ENCODE measurements around the gene ZCCHC2. TPM values are rescaled to one million over a fixed set of nuclear protein-coding genes. Genes with fewer than 3 reads are reported as not detected.

The ZCCHC2 gene
- total RNA-seq, 1 experiment from 2014 or later, result 12.4 TPM

- no peak overlapping the region for H4K91ac ChIP-seq (ENCODE audit: insufficient read length, low read depth, low read length)
- no peaks in the 10 kb centered on the region for H3K23me2 ChIP-seq (ENCODE audit: insufficient read length, low read depth, low read length, poor library complexity, severe bottlenecking)
- H2BK12ac ChIP-seq (ENCODE audit: insufficient read length, low read depth, low read length), result no peak overlapping the region
- no peaks in the 10 kb centered on the region for H3K9me3 ChIP-seq (ENCODE audit: control insufficient read depth, low read depth, low read length)
- H3K4me2 ChIP-seq (ENCODE audit: insufficient read depth, insufficient read length, low read length), result no peak overlapping the region
- Mint-ChIP-seq H3K4me3 (no peak overlapping the region), H3K9me3 (no peaks in the 10 kb centered on the region), H3K27me3 (ENCODE audit: low read depth) (no peaks in the 10 kb centered on the region), H3K36me3 (ENCODE audit: insufficient read depth in 1 of 3, low read depth in 3 of 3) (peaks cover 5 to 8% (median 8%) of the 10 kb centered on the region in 3 experiments; a peak in 6 of 7 replicates), H3K4me1 (peaks cover 17 to 18% of the 10 kb centered on the region in 2 experiments), H3K27ac (no peak overlapping the region)
- TF ChIP-seq CTCF (conservative IDR thresholded peaks at IDR 0.05), result no peak
- H2AK5ac ChIP-seq (ENCODE audit: insufficient read length, low read length), result no peak overlapping the region
- H3K23ac ChIP-seq (ENCODE audit: insufficient read length, low read depth, low read length), result no peak overlapping the region
- H3K18ac ChIP-seq (ENCODE audit: insufficient read length, low read depth, low read length), result no peak overlapping the region
- peaks cover 2% of the 10 kb centered on the region; the same call in 1 of the 2 replicates for H3K4me1 ChIP-seq (ENCODE audit: insufficient read depth, low read length)
- no peaks in the 10 kb centered on the region for H3K79me2 ChIP-seq (ENCODE audit: insufficient read depth, low read length)
- H4K5ac ChIP-seq (ENCODE audit: insufficient read length, low read depth, low read length), result no peak overlapping the region
- H2BK15ac ChIP-seq (ENCODE audit: low read depth, low read length), result no peak overlapping the region
- no peaks in the 10 kb centered on the region for H3K27me3 ChIP-seq (ENCODE audit: insufficient read depth, low read length)
- no peak overlapping the region for H3K56ac ChIP-seq (ENCODE audit: insufficient read length, low read depth, low read length)
- no peak overlapping the region for H4K8ac ChIP-seq (replicated peaks; ENCODE audit: insufficient read length, low read depth, low read length)
- H3K4ac ChIP-seq (ENCODE audit: low read depth, low read length), result no peak overlapping the region
- no peaks in the 10 kb centered on the region for H4K20me1 ChIP-seq (ENCODE audit: control insufficient read depth, insufficient read depth, insufficient read length)
- no peak overlapping the region for H2BK120ac ChIP-seq (ENCODE audit: low read depth, low read length, poor library complexity, severe bottlenecking)
- no peak overlapping the region for H2AFZ ChIP-seq (ENCODE audit: low read length)
- no peak overlapping the region for H2BK5ac ChIP-seq (ENCODE audit: insufficient read length, low read length)
- no peak for DNase-seq
- no CpG with 5 or more reads among the region's 2 CpGs for WGBS (ENCODE audit: extremely low coverage, insufficient read length, low lambda C conversion rate)
- no peak overlapping the region for H3K14ac ChIP-seq (ENCODE audit: insufficient read depth, low read length)
- no peak overlapping the region for H3T11ph ChIP-seq (ENCODE audit: low read length)
- no peak overlapping the region for H2BK20ac ChIP-seq (ENCODE audit: low read depth, low read length, poor library complexity, severe bottlenecking)
- H3K9ac ChIP-seq (ENCODE audit: extremely low read depth, insufficient read length, low read length), result no peak overlapping the region
- H3K79me1 ChIP-seq (ENCODE audit: insufficient read depth, low read depth, low read length, poor library complexity, severe bottlenecking), result no peaks in the 10 kb centered on the region
- H3K27ac ChIP-seq (ENCODE audit: insufficient read length, low read depth, low read length), result no peak overlapping the region
Observed at GRCh38 chr18:62583376-62583775, 60.6 kb downstream of the ZCCHC2 start.

Data from H9 (cell line).